ENCODE results near the gene KBTBD4. TPM values are rescaled to one million over a fixed set of nuclear protein-coding genes. Genes with fewer than 3 reads are reported as not detected.
A peak's percentile ranks its signal among the peaks of the same experiment; 100 is the strongest.

The KBTBD4 gene
- polyA plus RNA-seq, 1 experiment: 25.5 TPM

DNA sequence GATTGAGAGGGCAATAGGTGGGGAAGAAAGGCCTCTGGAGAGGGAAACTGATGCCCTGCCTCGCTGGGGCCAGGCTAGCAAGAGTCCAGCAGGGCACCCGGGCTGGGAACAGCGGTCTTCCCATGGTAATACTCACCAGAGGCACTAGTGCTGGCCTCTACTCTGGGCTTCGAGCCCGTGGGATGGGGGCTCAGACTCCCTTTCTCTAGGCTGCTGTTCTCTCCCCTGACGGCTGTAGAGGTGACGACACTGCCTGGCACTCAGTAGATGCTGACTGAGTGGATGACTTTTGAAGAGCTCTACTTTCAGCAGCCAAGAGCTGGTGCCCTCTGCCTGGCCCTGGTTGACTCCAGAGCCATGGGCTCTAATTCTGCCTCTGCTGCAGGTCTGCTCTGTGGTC, 16.3 kb upstream of the KBTBD4 start:
- H3K36me3 ChIP-seq (ENCODE audit: control insufficient read depth, insufficient read depth, low read length): no peaks in the 10 kb centered on the region
- POLR2A ChIA-PET: no interaction called here
- no peak overlapping the region for H3K4me3 ChIP-seq (ENCODE audit: low read depth, low read length)
- TF ChIP-seq, protein P1, sequence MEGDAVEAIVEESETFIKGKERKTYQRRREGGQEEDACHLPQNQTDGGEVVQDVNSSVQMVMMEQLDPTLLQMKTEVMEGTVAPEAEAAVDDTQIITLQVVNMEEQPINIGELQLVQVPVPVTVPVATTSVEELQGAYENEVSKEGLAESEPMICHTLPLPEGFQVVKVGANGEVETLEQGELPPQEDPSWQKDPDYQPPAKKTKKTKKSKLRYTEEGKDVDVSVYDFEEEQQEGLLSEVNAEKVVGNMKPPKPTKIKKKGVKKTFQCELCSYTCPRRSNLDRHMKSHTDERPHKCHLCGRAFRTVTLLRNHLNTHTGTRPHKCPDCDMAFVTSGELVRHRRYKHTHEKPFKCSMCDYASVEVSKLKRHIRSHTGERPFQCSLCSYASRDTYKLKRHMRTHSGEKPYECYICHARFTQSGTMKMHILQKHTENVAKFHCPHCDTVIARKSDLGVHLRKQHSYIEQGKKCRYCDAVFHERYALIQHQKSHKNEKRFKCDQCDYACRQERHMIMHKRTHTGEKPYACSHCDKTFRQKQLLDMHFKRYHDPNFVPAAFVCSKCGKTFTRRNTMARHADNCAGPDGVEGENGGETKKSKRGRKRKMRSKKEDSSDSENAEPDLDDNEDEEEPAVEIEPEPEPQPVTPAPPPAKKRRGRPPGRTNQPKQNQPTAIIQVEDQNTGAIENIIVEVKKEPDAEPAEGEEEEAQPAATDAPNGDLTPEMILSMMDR (IDR thresholded peaks at IDR 0.05; ENCODE audit: insufficient read depth, low read depth, low read length): no peak
- H3K27me3 ChIP-seq (ENCODE audit: control insufficient read depth, insufficient read depth, low read length): peaks cover 37% of the 10 kb centered on the region
- CTCF ChIA-PET: interaction anchor here (1.2 to 1.4 kb wide), 2 partner anchors 11 to 18 kb away, joined by 3 to 5 read pairs; no protein-coding TSS in a partner anchor
- no peak for DNase-seq (ENCODE audit: low read depth)

DNA sequence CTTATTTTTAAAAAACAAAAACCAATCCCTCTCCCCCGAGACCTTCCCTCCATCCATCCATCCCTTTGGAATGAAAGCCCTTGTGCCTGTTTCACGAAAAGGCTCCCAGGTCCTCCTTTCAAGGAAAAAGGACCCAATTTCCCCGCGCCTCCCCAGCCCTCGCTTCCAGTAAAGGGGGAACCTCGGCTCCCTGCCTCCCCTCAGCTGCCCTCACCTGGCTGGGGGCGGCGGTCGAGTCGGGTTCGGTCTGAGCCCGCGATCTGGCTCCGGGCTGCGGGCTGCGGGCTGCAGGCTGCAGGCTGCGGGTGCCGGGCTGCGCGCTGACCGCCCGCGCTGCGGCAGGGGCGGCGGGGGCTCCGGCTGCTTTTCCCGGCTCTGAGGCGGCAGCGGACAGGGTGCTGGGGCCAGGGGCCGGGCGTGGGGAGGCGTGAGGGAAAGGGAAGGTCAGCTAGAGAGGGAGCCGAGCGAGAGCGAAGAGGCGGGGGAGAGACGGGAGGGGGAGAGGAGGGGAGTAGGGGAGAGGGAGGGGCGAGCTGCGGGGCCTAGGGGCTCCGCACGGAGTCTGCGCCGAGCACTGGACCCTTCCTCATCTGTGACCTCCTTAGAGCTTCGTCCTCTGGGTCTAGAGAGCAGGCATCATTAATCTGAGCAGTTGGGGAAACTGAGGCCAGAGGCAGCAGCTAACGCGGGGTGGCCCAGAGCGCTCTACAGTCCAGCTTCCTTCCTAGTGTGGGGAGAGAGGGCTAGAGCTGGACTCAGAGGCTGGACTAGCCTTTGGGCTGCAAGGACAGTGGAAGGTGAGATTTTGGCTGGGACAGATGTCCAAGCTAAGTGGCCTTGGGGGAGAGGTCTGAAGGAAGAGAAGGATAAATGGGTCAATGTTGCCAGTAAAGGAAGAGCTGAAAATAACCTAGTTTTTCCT, 15.4 kb upstream of the KBTBD4 start, which contains the start of gene C1QTNF4:
TSS of gene C1QTNF4 (minus strand) at position 478 of the 922 bp plus-strand sequence. CDS start 3,601 bp downstream, outside the sequence.
- TF ChIP-seq, protein P1 (IDR thresholded peaks at IDR 0.05; ENCODE audit: insufficient read depth, low read depth, low read length): no peak
- Histone ChIP-seq H3K4me3 (ENCODE audit: low read depth, low read length) (peak within 1 kb of the TSS; percentile 21), H3K36me3 (ENCODE audit: control insufficient read depth, insufficient read depth, low read length) (no peaks in the 10 kb centered on the region), H3K27me3 (ENCODE audit: control insufficient read depth, insufficient read depth, low read length) (peaks cover 42% of the 10 kb centered on the region)
- POLR2A ChIA-PET: no interaction called here
- no peak for DNase-seq (ENCODE audit: low read depth)
- CTCF ChIA-PET: interaction anchor here (1.4 kb wide), 1 partner anchor 17 kb away, joined by 3 read pairs; no protein-coding TSS in a partner anchor

DNA sequence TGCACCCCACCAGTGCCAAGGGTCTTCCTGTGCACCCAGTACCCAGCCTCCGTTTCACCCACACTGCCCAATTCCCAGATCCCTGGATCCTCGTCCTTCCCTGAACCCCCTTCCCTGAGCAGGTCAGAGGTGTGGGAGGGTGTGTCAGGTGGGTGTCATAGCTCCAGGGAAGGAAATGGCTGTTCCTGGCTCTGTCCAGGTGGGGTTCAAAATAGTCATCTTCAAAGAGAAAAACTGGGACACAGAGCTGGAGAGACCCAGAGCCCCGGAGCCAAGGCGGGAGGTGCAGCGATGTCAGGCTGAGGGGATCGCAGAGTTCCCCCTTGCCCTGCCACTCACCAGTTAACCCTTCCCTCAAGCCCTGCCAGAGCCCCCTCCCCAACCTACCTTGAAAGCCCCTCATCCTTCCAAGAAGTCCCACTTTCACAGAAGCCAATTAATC, 14.7 kb upstream of the KBTBD4 start:
- no peak for DNase-seq (ENCODE audit: low read depth)
- TF ChIP-seq, protein P1 (IDR thresholded peaks at IDR 0.05; ENCODE audit: insufficient read depth, low read depth, low read length): no peak
- CTCF ChIA-PET: no interaction called here
- H3K27me3 ChIP-seq (ENCODE audit: control insufficient read depth, insufficient read depth, low read length): peaks cover 45% of the 10 kb centered on the region
- POLR2A ChIA-PET: no interaction called here
- H3K4me3 ChIP-seq (ENCODE audit: low read depth, low read length): no peak overlapping the region; the same call in 1 of the 2 replicates
- H3K36me3 ChIP-seq (ENCODE audit: control insufficient read depth, insufficient read depth, low read length): no peaks in the 10 kb centered on the region

DNA sequence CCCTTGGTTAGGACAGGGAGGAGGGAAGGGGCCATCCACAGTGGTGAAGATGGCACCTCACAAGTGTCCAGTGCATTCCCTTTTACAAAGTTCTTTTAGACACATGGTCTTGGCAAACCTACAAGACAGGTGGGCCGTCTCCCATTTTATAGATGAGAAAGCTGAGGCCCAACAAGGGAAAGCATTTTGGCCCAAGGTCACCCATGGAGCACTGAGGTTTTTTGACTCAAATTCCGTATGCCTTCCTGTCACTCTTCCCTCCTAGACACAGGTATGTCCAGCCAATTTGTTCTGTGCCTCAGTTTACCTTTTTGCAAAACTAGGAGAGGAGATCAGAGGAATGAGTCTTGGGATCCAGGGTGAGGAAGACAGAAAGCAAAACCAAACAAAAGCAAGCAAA, 14.2 kb upstream of the KBTBD4 start:
- Histone ChIP-seq H3K36me3 (ENCODE audit: control insufficient read depth, insufficient read depth, low read length) (no peaks in the 10 kb centered on the region), H3K4me3 (ENCODE audit: low read depth, low read length) (no peak overlapping the region), H3K27me3 (ENCODE audit: control insufficient read depth, insufficient read depth, low read length) (peaks cover 45% of the 10 kb centered on the region)
- TF ChIP-seq, protein P1 (IDR thresholded peaks at IDR 0.05; ENCODE audit: insufficient read depth, low read depth, low read length): no peak
- DNase-seq (ENCODE audit: low read depth): no peak
- CTCF ChIA-PET: interaction anchor here (2.0 kb wide), 1 partner anchor 14 kb away, joined by 7 read pairs; no protein-coding TSS in a partner anchor
- POLR2A ChIA-PET: no interaction called here

DNA sequence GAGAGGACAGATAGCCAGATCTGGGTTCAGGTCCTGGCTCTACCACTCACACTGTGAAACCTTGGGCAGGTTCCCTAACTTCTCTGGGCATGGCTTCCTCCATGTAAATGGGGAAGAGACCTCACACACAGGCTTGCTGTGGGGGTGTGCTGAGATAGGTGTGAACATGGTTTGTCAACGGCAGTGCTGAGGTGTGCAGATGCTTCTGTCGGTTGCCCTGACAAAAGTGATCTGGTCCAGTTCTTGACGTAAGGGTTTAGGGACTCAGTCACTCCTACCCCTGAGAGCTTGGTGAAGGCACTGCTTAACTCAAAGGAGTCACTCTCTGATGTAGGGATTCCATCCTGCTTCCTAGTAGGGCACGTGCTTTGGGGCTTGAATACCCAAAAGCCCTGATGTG, 13.5 kb upstream of the KBTBD4 start:
- CTCF ChIA-PET: interaction anchor here (0.7 to 2.0 kb wide), 3 partner anchors 9 to 25 kb away, joined by 3 to 7 read pairs (median 5); no protein-coding TSS in a partner anchor
- POLR2A ChIA-PET: no interaction called here
- no peak overlapping the region for H3K4me3 ChIP-seq (ENCODE audit: low read depth, low read length)
- no peak for DNase-seq (ENCODE audit: low read depth)
- peaks cover 45% of the 10 kb centered on the region for H3K27me3 ChIP-seq (ENCODE audit: control insufficient read depth, insufficient read depth, low read length)
- TF ChIP-seq, protein P1 (IDR thresholded peaks at IDR 0.05; ENCODE audit: insufficient read depth, low read depth, low read length): no peak
- H3K36me3 ChIP-seq (ENCODE audit: control insufficient read depth, insufficient read depth, low read length): no peaks in the 10 kb centered on the region
